Epidermal melanocyte (primary cell): Measurements from ENCODE around the gene PHF2.

Experiments
- DNase-seq: peaks from one replicate; pipeline ENCODE4 v3.0.0; 2011; ENCODE audit warnings: low spot score; ENCODE audit not compliant: insufficient read length

Gene PHF2

DNA sequence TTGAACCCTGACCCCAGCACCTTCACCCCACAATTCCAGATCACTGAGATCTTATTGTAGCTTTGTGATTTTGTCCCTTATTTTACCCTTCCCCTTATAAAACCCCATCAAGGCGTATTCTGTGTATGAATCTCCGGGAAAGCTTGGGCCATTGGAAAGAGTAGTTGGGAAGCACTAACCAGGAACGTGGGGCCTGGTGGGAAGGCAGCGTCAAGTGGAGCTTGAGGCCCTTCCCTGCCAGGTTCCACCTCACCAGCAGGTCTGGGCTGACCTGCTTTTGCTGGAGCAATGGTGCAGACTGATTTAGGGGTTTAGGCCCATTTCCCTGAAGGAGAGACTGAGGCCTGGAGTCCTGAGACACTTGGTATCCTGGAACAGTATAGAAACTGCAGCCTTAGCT lies 9.3 kb downstream of the PHF2 start:
- DNase-seq: no peak

DNA sequence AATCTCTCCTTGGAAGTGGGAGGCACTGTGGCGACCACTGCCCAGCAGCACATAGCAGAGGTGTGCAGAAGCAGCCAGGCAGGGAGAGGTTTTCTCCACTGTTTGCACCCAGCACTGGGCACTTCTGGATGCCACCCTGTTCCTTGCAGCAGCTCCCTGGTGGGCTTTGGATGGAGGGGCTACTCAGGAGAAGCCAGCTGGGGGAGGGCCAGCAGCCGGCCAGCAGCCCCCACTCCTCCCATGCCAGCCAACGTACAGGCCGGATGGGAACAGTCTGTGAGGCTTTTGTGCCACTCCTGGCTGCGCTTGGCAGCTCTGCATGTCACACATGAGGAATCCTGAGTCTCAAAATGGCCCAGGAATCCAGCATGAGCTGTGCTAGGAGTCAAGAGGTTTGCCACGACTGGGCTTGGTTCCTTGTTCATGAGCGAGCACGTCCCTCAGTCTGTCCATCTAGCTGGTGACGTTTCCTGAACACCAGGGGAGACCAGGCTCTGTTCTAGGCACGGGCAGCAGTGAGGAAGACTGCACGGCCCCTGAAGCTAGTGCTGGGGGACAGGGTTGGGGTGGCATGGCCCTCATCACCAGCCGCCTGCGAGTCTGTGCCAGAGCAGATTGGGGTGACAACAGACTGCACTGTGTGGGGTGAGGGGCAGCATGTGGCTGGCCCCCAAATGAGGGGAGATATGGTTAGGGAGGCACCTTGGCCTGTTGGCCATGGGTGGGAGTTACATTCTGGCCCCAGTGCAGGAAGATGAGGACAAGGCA lies 10.1 kb downstream of the PHF2 start:
- no peak for DNase-seq

DNA sequence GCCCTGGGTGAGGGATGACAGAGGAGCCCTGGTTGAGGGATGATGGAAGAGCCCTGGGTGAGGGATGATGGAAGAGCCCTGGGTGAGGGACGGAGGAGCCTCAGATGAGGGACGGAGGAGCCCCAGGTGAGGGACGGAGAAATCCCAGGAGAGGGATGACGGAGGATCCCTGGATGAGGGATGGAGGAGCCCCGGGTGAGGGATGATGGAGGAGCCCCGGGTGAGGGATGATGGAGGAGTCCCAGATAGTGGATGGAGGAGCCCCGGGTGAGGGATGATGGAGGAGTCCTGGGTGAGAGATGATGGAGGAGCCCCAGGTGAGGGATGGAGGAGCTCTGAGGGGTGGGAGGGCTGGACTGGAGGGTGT lies 10.9 kb downstream of the PHF2 start:
- DNase-seq: no peak

DNA sequence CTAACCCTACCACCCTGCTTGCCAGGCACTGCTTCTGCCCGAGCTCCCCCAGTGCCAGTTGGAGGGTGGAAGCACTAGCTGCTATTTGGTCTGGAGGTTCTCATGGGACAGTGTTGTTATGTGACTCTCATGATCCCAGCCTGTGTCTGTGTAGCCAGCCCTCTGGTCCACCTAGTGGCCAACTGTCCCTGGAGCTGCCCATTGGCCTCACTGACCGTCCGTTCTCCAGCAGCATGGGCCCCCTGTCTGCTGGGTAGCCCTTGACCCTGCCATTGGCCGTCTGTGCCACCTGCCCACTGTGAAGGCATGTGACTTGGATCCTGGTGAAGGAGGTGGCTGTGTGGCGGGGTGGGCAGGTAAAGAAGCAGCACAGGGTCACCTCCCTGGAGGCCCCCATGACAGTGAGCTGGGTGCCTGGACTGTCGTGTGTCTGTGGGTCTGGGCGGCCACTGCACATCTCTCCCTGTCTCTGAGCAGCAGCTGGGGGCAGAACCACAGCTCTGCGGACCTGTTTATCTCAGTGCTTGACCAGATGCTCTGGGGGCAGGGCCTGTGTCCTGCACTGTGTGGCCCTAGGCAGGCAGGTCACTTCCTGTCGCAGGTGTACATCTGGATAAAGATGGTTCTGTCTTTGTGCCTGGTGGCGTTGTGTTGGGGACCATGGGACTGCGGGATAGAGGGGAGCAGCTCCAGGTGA lies 11.4 kb downstream of the PHF2 start:
- no peak for DNase-seq

DNA sequence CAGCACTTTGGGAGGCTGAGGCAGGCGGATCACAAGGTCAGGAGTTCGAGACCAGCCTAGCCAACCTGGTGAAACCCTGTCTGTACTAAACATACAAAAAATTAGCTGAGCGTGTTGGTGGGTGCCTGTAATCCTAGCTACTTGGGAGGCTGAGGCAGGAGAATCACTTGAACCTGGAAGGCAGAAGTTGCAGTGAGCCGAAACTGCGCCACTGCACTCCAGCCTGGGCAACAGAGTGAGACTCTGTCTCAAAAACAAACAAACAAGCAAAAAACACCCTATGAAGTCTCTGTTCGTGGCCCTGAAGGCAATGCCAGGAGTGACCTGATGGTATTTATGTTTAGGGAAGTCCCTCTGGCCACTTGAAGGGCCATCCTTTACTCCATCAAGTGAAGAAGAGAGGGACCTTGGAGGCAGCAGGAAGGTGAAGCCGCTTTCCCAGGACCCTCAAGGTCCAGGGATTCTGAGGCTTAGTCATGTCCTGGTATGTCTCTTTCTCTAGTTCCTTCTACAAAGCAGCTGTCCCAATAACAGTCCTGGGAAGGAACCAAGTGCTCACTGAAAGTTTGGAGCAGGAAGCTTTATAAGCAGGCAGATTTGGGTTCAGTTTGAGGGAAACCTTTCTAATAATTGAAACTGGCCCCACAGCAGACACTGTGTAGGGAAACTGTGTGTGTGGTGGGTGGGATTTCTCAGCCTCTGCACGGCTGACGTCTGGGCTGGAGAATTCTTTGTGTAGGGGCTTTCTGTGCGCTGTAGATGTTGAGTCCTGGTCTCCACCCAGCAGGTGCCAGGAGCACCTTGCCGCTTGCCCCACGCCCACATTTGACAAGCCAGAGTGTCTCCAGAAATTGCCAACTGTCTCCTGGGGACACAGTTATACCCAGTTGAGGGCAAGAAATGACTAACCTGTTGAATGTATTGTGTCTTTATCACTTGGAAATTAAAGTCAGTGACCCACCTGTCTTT lies 12.5 kb downstream of the PHF2 start:
- DNase-seq: no peak

DNA sequence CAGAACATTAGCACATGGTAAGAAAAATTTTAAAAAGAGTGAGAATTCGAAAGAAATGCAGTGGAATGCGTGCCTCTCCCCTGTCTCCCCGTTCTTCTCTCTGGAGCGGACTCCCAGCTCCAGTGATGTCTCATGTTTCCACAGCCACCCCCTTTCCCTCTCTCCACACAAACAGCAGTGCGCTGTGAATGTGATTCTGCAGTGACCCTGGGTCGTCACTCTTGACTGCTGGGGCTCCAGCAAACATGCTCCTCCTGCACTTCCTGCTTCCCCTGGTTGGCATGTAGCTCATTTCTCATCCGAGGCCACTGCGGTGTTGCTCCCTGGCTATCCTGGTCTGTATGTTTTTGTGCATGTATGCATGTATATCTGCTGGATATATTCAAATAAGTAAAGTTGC lies 13.3 kb downstream of the PHF2 start:
- DNase-seq: no peak

DNA sequence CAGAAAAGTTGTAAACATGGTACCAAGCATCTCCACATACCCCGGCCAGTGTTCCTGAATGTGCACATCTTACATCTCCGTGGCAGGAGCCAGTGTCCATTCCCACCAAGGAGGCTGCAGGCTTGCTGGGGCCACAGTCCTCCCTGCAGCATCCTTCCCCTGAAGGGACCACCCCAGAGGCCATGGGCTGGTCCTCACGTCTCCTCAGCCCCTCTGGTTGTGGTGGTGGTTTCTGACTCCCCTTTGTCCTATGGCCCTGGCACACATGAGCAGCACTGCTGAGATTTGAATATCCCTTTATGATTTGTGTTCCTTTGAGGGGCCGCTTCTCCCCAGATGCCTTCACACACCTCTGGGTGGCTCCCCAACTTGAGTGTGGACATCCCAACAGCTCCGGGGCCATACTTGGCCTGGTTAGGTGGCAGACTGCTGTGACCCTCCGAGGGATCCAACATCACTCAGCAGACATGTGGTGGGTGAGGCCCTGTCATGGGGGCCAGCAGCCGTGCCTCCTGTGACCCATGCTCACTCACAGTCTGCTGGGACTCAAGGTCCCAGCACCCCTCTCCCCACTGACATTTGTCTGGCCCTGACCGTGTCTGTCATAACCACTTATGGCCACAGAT lies 14.3 kb downstream of the PHF2 start:
- DNase-seq: no peak

DNA sequence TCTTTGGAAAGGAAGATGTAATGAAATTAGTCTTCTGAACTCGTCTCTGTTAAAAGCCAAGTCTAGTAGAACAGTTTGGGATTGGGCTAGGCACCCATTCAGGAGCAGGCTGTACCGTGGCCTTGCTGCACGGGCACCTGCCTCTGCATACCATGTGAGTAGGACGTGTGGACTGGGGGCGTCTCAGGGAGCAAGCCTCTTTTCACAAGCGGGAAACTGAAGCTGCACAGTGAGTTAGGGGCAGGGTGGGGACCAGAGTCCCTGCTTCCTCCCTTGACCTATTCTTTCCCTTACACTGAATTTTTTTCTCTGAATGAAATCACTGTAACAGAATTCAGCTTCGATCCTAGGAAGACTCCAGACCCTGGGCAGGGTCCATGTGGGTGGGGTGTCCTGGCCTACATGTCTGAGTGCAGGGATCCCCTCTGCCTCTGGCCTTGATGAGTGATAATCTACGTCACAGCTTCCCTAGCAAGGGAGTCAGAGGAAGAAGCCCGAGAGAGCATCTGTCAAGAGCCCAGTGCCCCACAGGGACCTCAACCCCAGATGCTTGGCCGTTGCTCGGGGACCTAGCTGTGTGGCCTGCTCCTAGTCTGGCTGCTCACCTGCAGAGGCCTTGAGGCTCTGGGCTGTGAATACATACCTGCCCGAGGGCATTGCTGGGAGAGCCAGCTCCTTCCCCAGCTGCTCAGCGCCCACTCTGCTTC lies 15.1 kb downstream of the PHF2 start:
- no peak for DNase-seq

DNA sequence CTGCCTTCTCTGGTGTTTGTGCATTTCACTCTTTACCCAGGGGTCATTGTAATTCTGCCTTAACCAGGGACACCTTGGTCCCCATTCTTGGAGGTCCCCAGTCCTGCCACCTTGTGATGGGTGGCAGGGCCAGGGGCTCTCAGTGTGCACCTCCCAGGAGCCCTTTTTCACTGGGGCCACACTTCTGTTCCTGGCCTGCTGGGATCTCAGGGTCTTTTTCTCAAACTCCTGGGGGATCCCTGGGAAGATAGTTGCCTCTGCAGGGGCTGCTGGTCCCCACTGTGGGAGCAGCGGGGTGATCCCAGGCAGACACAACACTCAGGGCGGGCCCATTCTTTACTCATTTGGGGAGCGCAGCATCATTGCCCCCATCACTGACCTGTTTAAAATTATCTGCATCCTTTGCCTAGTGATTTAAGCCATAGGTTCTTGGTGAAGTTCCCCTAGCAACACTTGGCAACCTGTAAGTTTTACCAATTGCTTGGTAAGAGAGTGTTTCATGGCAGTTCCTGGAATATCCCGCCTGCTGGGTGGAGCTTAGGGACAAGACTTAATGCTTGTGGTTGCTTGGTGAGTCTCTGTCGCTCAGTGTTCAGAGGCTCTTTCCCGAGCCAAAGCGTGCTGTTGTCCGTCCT lies 15.7 kb downstream of the PHF2 start:
- DNase-seq: no peak

DNA sequence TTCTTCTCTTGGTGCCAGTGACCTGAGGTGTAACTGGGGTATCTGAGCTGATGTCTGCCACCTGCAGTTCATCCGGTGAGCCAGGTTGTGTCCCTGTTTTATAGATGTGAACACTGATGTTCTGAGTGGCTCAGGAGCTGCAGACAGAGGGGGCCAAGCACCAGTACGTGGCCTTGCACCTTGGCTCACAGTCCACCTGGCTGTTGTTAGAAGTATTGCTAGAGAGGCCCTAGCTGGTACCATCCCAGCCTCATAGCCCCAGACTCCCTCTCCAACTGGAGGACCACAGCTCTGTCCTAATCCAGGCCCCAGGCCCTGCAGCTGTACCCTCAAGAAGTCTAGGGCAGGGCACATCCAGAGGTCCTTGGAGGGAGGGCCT lies 16.2 kb downstream of the PHF2 start:
- no peak for DNase-seq

DNA sequence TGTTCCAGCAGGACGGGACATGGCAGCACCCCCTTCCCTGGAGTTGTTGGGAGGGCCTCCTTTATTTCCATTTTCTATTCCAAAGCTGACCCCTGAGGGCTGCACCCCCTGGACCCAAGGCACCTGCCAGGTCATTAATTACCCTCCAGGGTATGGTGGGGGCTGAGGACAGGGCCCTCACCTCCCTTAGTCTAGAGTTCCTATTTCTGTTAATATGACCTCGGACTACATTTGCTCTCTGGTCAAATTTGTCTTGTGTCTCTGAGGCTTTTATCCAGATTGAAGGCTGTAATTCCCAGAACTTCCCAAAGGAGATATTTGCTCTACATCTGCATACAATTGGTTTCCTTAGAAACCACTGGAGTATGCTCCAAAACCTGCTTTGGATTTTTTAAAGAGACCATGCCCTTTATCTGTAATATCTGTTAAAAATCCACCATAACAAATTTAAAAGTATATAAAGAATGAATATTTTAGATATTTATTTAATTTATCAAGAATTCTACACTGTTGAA lies 16.8 kb downstream of the PHF2 start:
- DNase-seq: no peak

DNA sequence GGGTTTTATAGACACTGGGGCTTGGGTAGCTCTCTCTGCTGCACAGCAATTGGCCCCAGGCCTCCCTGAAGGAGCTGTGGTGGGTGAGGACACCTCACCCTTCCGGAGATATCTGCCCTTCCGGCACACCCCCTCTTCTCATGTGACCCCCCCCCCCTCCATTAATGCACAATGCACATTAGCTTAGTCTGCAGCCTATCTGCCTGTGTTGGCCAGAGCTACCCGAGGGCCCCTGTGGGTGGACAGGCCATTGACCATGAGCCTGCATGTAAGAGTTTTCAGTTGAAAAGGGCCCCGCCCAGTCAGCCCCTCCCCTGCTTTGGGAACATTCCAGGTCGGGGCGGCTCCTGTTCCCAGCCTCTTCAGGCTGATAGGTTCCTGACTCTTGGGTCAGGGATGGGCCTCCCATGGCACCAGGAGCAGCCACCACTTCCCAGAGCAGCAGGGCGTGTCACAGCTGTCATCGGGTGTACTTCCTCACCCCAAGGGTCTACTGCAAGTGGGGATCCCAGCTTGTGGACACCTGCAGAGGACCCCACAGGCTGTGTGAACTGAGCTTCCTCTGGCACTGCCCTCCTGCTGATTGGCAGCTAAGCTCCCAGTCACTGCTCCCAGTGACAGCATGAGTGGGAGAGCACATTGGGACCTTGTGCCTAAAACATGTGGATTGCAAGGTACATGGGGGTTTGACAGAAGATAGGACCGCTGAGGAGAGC lies 17.8 kb downstream of the PHF2 start:
- no peak for DNase-seq

DNA sequence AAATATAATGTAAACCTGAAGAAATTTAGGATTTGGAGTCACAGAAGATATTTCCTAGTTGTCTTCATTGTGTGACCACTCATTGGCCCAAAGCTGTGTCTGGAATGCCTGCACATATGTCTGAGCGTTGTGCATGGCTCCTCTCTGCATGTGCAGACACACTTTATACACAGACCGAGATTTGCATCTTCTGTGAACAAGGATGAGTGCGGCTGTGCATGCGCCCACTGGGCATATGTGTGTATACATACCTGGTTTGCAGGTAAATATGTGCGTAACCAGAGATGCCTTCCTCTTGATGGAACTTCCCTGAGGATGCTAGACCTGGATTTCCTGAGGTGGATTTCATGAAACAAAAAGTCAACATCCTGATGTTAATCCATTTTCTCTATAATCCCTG lies 19.1 kb downstream of the PHF2 start:
- DNase-seq: no peak

DNA sequence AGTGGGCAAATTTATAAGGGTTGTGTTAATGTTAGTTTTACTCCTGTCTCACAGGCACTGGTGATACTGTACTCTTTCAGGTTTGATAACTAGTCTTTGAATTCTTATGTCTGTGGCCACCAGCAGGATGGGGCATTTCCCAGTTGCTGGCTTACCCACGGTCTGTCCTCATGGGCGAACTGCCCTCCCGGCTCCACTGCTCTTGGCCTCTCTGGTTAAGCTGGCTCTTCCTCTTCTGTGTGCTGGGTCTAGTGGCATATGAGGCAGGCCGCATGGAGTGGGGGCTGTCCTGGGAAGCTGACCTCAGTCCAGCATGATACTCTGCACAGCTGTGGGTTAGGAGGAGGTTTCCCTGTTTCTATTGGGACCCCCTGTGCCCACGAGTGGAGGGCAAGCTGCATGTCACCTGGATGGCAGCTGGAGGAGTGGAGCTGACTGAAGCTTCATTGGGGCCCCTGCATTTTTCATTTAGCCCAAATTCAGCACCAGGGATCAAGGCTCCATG lies 19.5 kb downstream of the PHF2 start:
- DNase-seq: no peak

DNA sequence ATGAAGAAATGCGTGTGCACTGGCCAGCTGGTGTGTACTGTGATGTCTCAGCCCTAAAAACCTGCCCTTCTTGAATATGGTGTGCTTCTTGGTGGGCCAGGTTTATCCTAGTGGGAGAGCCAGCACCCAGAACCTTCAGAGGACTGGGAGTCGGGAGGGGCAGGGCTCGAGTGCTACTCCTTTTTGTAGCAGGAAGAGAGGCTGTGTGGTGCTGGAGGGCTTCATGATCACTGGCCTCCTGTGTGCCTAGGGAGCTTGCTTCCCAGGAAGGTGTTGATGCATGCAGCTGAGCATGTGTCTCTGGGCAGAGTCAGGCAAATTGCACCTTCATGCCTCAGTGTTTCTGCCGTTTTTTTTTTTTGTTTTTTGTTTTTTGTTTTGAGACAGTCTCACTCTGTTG lies 20.0 kb downstream of the PHF2 start:
- DNase-seq: no peak

DNA sequence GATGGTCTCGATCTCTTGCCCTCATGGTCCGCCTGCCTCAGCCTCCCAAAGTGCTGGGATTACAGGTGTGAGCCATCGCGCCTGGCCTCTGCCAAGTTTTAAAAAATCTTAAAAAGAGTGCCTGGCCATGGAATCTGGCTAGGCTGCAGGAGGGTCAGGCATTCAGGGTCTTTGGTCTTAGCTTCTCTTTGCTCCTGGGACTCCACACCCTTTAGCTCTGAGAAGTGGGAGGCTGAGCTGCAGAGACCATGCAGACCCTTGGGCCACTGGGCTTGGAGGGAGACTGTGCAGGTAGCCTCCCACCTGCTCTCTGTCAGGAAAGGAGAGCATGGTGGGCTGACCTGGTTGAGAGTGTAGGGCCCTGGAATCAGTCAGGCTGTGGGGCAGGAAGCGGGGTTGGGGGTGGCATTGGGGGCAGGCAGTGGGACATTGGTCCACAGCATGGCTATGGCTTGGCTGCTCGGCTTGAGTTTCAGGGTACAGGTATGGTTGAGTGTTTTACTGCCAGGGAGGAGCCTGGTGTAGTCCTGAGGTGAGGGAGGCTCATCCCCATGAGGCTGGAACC lies 20.8 kb downstream of the PHF2 start:
- DNase-seq: no peak

DNA sequence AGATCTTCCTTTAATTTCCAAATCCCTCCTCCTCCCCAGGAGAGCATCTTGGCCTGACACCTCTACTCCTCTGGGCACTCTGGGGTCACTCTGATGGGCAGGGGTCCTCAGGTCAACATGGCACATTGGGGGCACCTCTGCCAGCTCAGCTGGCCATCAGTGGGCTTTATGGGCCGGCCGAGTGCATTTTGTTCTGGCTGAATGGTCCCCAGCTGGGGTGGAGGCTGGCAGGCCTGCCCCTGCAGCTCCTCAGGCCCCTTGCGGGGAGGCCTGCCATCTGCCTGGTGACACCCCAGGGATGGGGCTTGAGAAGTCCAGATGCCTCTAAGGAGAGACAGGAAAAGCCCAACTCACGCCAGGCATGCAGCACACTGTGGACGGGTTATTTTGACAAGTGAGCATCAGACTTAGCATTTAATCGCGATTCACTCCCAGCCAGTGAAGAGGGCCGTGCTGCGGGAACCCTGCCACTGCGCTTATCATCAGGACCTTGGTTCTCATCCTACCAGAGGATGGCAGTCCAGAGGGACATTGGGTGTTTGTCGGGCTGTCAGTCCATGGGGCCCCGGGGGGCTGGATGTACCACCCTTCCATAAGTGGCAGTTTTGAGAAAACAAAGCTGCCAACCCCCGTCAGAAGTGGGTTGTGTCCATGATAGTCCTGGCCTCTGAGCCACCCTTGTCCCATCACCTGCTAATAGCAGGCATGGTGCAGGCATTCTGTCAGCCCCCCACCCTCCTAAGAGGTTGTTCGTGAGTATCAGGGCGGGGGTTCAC lies 21.7 kb downstream of the PHF2 start:
- DNase-seq: no peak

DNA sequence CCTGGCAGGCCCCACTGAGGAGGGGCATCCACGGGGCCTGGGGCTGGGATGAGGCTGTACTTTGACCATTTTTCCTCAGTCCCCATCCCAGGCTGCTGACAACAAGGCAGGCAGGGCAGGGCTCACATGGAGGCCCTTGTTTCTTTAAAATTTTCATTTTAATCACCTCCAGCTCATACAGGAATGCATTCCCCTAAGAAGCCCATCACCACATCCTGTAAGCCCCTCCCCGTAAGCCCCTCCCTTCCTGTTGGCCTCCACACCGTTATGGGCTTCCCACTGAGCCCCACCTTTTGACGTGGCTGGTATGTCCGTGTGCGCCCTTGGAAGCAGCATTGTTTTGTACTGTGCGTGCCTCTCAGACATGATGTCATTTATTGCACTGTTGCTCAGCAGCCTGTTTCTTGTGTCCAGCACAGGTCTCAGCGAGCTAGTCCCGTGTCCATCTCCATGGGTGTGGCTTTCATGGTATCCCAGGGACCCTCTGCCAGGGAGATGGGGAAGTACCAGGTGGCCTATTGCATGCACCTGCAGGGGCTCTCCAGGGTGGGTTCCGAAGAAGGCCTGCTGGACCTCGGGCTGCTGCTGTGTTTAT lies 22.4 kb downstream of the PHF2 start:
- DNase-seq: no peak
